K562 (cell line): ENCODE data around the gene SERTAD2. TPM values are rescaled to one million over a fixed set of nuclear protein-coding genes. Genes with fewer than 3 reads are reported as not detected.
A peak's percentile ranks its signal among the peaks of the same experiment; 100 is the strongest.

Source experiments
- ADNP ChIP-seq: fragments of 200-800 bp; sonication (Bioruptor generic); IDR thresholded peaks from 2 replicates; pipeline ENCODE4 v1.6.1; 2016; ENCODE audit warnings: missing genetic modification characterization, missing compliant biosample characterization
- EZH2 ChIP-seq: IDR thresholded peaks from 2 replicates; pipeline ENCODE4 v1.6.1; 2012; ENCODE audit warnings: low read depth, mild to moderate bottlenecking, inconsistent platforms, low read length, borderline replicate concordance
- GABPB2 ChIP-seq: fragments of 250-450 bp; sonication (Bioruptor Pico); conservative IDR thresholded peaks from 2 replicates; pipeline ENCODE4 v1.5.1; 2021; ENCODE audit warnings: mild to moderate bottlenecking
- HNRNPLL ChIP-seq: fragments of 200-400 bp; formaldehyde crosslinking; IDR thresholded peaks from 2 replicates; pipeline ENCODE4 v1.6.1; 2017; ENCODE audit warnings: low read length, low read depth, mild to moderate bottlenecking; ENCODE audit not compliant: poor library complexity, severe bottlenecking
- JUND ChIP-seq, 2 experiments: IDR thresholded peaks; 2 replicates in 1 of 2; 3 replicates in 1 of 2; pipeline ENCODE4 v1.6.1; 2011; ENCODE audit warnings: borderline replicate concordance in 2 of 2, low read depth in 2 of 2, low read length in 2 of 2, improper control_type of control experiment in 1 of 2, missing biosample characterization in 1 of 2, missing genetic modification characterization in 1 of 2, missing genetic modification reagents in 1 of 2
- MITF ChIP-seq: IDR thresholded peaks from 2 replicates; pipeline ENCODE4 v1.6.1; 2014; ENCODE audit warnings: antibody characterized with exemption
- MTF1 ChIP-seq: fragments of 250-450 bp; sonication (Bioruptor Pico); IDR thresholded peaks from 2 replicates; pipeline ENCODE4 v1.9.0; 2021; ENCODE audit warnings: moderate library complexity, mild to moderate bottlenecking, inconsistent platforms, borderline replicate concordance
- NFIX ChIP-seq: fragments of 250-450 bp; sonication (Bioruptor Pico); IDR thresholded peaks from 2 replicates; pipeline ENCODE4 v1.4.0; 2020; ENCODE audit warnings: low read depth, mild to moderate bottlenecking, moderate library complexity
- NFRKB ChIP-seq: fragments of 450-650 bp; IDR thresholded peaks from 2 replicates; pipeline ENCODE4 v1.6.1; 2016; ENCODE audit warnings: low read depth
- PTBP1 ChIP-seq: fragments of 200-400 bp; formaldehyde crosslinking; IDR thresholded peaks from 2 replicates; pipeline ENCODE4 v1.6.1; 2017; ENCODE audit warnings: low read depth, low read length
- SP2 ChIP-seq: IDR thresholded peaks from 2 replicates; pipeline ENCODE4 v1.6.1; 2011; ENCODE audit warnings: mild to moderate bottlenecking, low read depth, low read length, moderate library complexity; ENCODE audit not compliant: poor library complexity, severe bottlenecking; ENCODE audit errors: extremely low read depth
- TEAD2 ChIP-seq: fragments of 450-650 bp; IDR thresholded peaks from 2 replicates; pipeline ENCODE4 v1.6.1; 2016; ENCODE audit warnings: missing genetic modification characterization, control low read depth, missing compliant biosample characterization
- TEAD4 ChIP-seq, 2 experiments: sonication (generic) in 1 of 2; formaldehyde crosslinking in 1 of 2; IDR thresholded peaks; 2 replicates each; pipeline versions ENCODE4 v1.6.1 to v1.8.0; 2012 to 2022; ENCODE audit warnings: borderline replicate concordance in 1 of 2, inconsistent platforms in 1 of 2, low read length in 1 of 2, mild to moderate bottlenecking in 1 of 2, missing genetic modification reagents in 1 of 2
- TGIF2 ChIP-seq: sonication (generic); formaldehyde crosslinking; IDR thresholded peaks from 2 replicates; pipeline ENCODE4 v1.8.1; 2022; ENCODE audit warnings: mild to moderate bottlenecking, missing genetic modification reagents, moderate library complexity
- ZFP1 ChIP-seq: fragments of 450-650 bp; formaldehyde crosslinking; IDR thresholded peaks from 2 replicates; pipeline ENCODE4 v1.4.0; 2020; ENCODE audit warnings: mild to moderate bottlenecking, mixed read lengths
- ZFPM2 ChIP-seq: fragments of 250-450 bp; sonication (Bioruptor Pico); IDR thresholded peaks from 2 replicates; pipeline ENCODE4 v1.5.1; 2022; ENCODE audit warnings: mild to moderate bottlenecking
- ZNF263 ChIP-seq: sonication (generic); formaldehyde crosslinking; IDR thresholded peaks from 2 replicates; pipeline ENCODE4 v1.8.0; 2022; ENCODE audit warnings: mild to moderate bottlenecking, missing genetic modification reagents, borderline replicate concordance
- ZNF384 ChIP-seq: IDR thresholded peaks from 2 replicates; pipeline ENCODE4 v1.6.1; 2012; ENCODE audit warnings: low read depth, low read length, improper control_type of control experiment
- polyA plus RNA-seq, 8 experiments: library from polyadenylated mRNA; depleted of rRNA in 4 of 8; stranded (reverse) in 5 of 8; unstranded in 3 of 8; fragments of >200 nt; fragmentation: Nextera tagmentation in 2 of 8; fragmentation: Illumina TruSeq in 1 of 8; extraction: Ambion mirVana in 2 of 8; extraction: Trizol in 1 of 8; gene quantifications; 2 replicates each; pipeline versions ENCODE4 v1.2.1 to v1.2.3, GENCODE V29; 2011 to 2014; ENCODE audit warnings: inconsistent platforms in 1 of 8, missing spikeins in 1 of 8
- total RNA-seq, 7 experiments: library from RNA; depleted of rRNA in 6 of 7; stranded (reverse); fragments of >200 nt in 6 of 7; fragmentation: Illumina TruSeq in 2 of 7; extraction: Trizol in 2 of 7; gene quantifications; 2 replicates each; pipeline versions ENCODE4 v1.2.1 to v1.2.3, GENCODE V29; 2011 to 2021; ENCODE audit warnings: low replicate concordance in 1 of 7
- TF ChIP-seq, protein P1 (sequence below): fragments of 450-650 bp; IDR thresholded peaks from 2 replicates; pipeline ENCODE4 v1.6.1; 2016; ENCODE audit warnings: low read depth, mild to moderate bottlenecking, moderate library complexity
- TF ChIP-seq, protein P2 (sequence below): fragments of 250-450 bp; sonication (Bioruptor Pico); IDR thresholded peaks from 2 replicates; pipeline ENCODE4 v1.5.0; 2022; ENCODE audit warnings: mild to moderate bottlenecking
- TF ChIP-seq, protein P3 (sequence below): fragments of 450-650 bp; conservative IDR thresholded peaks from 2 replicates; pipeline ENCODE4 v1.6.1; 2016; ENCODE audit warnings: missing genetic modification characterization, low read depth, mild to moderate bottlenecking, control low read depth, missing compliant biosample characterization

The SERTAD2 gene
- total and polyA plus RNA-seq, 9 of the 15 experiments (the other 6 are each of a cell fraction or from before 2014, with no cell fraction given), result 3.0 to 12.5 (median 6.1) TPM

DNA sequence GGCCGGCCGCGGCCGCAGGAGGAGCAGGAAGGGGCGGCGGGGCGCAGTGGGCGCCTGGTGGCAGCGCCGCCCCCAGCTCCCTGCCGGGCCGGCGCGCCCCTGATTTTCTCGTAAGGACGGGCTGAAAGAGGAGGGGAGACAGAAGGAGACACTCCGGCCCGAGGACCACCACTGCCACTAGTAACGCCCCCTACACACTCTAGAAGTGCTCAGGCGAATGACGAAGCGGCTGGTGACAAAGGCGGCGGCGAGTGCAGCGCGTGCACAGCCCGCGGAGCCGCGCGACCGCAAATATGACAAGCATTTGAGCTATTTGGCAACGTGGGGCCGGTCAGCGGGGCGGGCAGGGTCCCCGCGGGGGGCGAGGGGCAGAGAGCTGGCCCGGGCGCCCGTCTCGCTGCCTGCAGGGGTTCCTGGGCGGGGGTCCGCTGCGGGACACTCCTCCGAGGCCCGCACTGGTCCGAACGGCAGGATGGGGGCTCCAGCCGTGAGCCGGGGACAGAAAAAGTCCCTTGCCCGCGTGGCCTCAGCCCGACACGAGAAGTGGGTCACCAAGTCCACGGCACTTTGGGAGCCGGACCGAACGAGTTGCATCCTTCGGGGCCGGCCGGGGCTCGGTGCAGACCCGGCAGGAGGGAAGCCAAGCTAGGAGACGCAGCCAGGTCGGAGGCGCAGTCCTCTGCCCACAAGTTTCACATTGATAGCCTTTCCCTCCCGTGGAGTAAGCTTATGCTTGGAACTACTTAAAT lies 524 bp upstream of the SERTAD2 start (continued):
- TF ChIP-seq, protein P1, sequence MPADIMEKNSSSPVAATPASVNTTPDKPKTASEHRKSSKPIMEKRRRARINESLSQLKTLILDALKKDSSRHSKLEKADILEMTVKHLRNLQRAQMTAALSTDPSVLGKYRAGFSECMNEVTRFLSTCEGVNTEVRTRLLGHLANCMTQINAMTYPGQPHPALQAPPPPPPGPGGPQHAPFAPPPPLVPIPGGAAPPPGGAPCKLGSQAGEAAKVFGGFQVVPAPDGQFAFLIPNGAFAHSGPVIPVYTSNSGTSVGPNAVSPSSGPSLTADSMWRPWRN, result peak; percentile 64; the same call in 1 of the 2 replicates
- TF ChIP-seq GABPB2 (no peak), NFRKB (no peak), ZNF263 (no peak), ZFPM2 (CRISPR knock-in tag) (no peak), MTF1 (no peak), EZH2 (no peak), ZNF384 (no peak), ZFP1 (CRISPR knock-in tag) (no peak), TEAD2 (tag) (peak; percentile 80; the same call in 1 of the 2 replicates), PTBP1 (no peak), TGIF2 (CRISPR knock-in tag) (peak; percentile 78), TEAD4 (IDR thresholded peaks at IDR 0.05; ENCODE audit: low read length) (peak; percentile 70), TEAD4 (CRISPR knock-in tag; IDR thresholded peaks at IDR 0.05; ENCODE audit: borderline replicate concordance) (peak; percentile 79), HNRNPLL (no peak), SP2 (no peak), ADNP (no peak), NFIX (CRISPR knock-in tag) (no peak), JUND (IDR thresholded peaks at IDR 0.05; ENCODE audit: borderline replicate concordance, low read depth, low read length) (no peak), JUND (tag; IDR thresholded peaks at IDR 0.05; ENCODE audit: borderline replicate concordance, low read depth, low read length) (no peak; the same call in 2 of the 3 replicates), MITF (no peak)
- TF ChIP-seq, protein P2, sequence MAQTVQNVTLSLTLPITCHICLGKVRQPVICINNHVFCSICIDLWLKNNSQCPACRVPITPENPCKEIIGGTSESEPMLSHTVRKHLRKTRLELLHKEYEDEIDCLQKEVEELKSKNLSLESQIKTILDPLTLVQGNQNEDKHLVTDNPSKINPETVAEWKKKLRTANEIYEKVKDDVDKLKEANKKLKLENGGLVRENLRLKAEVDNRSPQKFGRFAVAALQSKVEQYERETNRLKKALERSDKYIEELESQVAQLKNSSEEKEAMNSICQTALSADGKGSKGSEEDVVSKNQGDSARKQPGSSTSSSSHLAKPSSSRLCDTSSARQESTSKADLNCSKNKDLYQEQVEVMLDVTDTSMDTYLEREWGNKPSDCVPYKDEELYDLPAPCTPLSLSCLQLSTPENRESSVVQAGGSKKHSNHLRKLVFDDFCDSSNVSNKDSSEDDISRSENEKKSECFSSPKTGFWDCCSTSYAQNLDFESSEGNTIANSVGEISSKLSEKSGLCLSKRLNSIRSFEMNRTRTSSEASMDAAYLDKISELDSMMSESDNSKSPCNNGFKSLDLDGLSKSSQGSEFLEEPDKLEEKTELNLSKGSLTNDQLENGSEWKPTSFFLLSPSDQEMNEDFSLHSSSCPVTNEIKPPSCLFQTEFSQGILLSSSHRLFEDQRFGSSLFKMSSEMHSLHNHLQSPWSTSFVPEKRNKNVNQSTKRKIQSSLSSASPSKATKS (CRISPR knock-in tag), result no peak
- TF ChIP-seq, protein P3, sequence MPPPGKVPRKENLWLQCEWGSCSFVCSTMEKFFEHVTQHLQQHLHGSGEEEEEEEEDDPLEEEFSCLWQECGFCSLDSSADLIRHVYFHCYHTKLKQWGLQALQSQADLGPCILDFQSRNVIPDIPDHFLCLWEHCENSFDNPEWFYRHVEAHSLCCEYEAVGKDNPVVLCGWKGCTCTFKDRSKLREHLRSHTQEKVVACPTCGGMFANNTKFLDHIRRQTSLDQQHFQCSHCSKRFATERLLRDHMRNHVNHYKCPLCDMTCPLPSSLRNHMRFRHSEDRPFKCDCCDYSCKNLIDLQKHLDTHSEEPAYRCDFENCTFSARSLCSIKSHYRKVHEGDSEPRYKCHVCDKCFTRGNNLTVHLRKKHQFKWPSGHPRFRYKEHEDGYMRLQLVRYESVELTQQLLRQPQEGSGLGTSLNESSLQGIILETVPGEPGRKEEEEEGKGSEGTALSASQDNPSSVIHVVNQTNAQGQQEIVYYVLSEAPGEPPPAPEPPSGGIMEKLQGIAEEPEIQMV (tag), result no peak
